Stimulated activated CD4-positive, alpha-beta T cell treated with anti-CD3 and anti-CD28 coated beads, Interleukin-4, amount 100 ng/mL, for 24 hours (primary cell): ENCODE measurements around the gene PPT2.

Experiments
- DNase-seq: peaks from one replicate; pipeline ENCODE4 v3.0.0-alpha.2; 2020

PPT2 gene

GRCh38 chr6:32153564-32154513 is at the start of gene PPT2:
TSS of gene PPT2 (plus strand) at chr6:32154141. CDS start at chr6:32154595, 454 bp downstream.
- peak; percentile 76 for DNase-seq

- no peak for DNase-seq
Observed at GRCh38 chr6:32105433-32105832, 48.5 kb upstream of the PPT2 start.

- DNase-seq, result no peak
Observed at GRCh38 chr6:32107406-32107805, 46.5 kb upstream of the PPT2 start.

- DNase-seq, result no peak
Observed at GRCh38 chr6:32108094-32108627, 45.8 kb upstream of the PPT2 start.

- no peak for DNase-seq
Observed at GRCh38 chr6:32108727-32109113, 45.2 kb upstream of the PPT2 start.

GRCh38 chr6:32109114-32109764 is 44.7 kb upstream of the PPT2 start, which contains the start of gene TNXB:
TSS of gene TNXB (minus strand) at chr6:32109338. CDS start at chr6:32098198, 11,140 bp downstream.
- no peak for DNase-seq

GRCh38 chr6:32109765-32110160 is 44.2 kb upstream of the PPT2 start:
- no peak for DNase-seq

GRCh38 chr6:32110632-32111031 is 43.3 kb upstream of the PPT2 start:
- DNase-seq, result no peak

- DNase-seq, result no peak
Observed at GRCh38 chr6:32111424-32112066, 42.4 kb upstream of the PPT2 start.

GRCh38 chr6:32112431-32112980 is 41.4 kb upstream of the PPT2 start:
- no peak for DNase-seq

GRCh38 chr6:32113386-32114352 is 40.3 kb upstream of the PPT2 start:
- no peak for DNase-seq

GRCh38 chr6:32114796-32115195 is 39.1 kb upstream of the PPT2 start:
- no peak for DNase-seq

GRCh38 chr6:32115623-32116022 is 38.3 kb upstream of the PPT2 start:
- no peak for DNase-seq

- no peak for DNase-seq
Observed at GRCh38 chr6:32116674-32117073, 37.3 kb upstream of the PPT2 start.

GRCh38 chr6:32117461-32117860 is 36.5 kb upstream of the PPT2 start:
- no peak for DNase-seq

- DNase-seq, result peak; percentile 72
Observed at GRCh38 chr6:32118782-32119628, 34.9 kb upstream of the PPT2 start.

GRCh38 chr6:32120573-32121059 is 33.3 kb upstream of the PPT2 start:
- DNase-seq, result no peak

- DNase-seq, result no peak
Observed at GRCh38 chr6:32123681-32124080, 30.3 kb upstream of the PPT2 start.

GRCh38 chr6:32126880-32127279 is 27.1 kb upstream of the PPT2 start:
- DNase-seq, result no peak

GRCh38 chr6:32127409-32127716 is 26.6 kb upstream of the PPT2 start:
- DNase-seq, result no peak
